NCI-H1092 treated with DMSO at 0.1 percent for 48 hours (cell line): ENCODE measurements around the gene HLA-DPA1.
"Not testable (repeated sequence)": the region's sequence is repeated elsewhere in the genome, so short reads cannot be mapped to it uniquely, and the experiment has no call there.

ENCODE experiments used
- DNase-seq: peaks from one replicate; lab custom pipeline; 2025; lab: John Stamatoyannopoulos, UW

Gene HLA-DPA1

GRCh38 chr6:33064723-33065122 lies 8.7 kb downstream of the HLA-DPA1 start:
- no peak for DNase-seq

GRCh38 chr6:33063435-33063834 lies 10.0 kb downstream of the HLA-DPA1 start:
- DNase-seq, result not testable (repeated sequence)

GRCh38 chr6:33061987-33062386 lies 11.5 kb downstream of the HLA-DPA1 start:
- no peak for DNase-seq

GRCh38 chr6:33057222-33058150 lies 16.0 kb downstream of the HLA-DPA1 start:
- no peak for DNase-seq

DNA sequence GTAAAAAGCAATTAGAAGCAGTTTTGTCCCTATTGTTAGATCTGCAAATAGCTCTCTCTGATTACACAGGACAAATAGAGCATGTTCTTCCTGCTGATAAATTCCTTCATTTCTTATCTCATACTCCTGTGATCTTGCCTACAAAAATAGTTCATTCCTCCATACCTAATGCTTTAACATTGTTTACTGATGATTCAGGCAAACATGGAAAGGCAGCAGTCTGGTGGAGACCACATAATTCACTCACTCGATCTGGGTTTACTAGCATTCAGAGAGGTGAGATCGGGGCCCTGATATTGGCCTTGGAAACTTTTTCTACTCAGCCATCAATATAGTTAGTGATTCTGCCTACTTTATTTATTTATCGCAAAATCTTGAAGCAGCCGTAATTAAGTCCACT lies 20.2 kb downstream of the HLA-DPA1 start:
- no peak for DNase-seq

- no peak for DNase-seq
Measured at GRCh38 chr6:33052627-33053026, 20.8 kb downstream of the HLA-DPA1 start.

GRCh38 chr6:33050014-33050810 lies 23.2 kb downstream of the HLA-DPA1 start:
- DNase-seq, result no peak

DNA sequence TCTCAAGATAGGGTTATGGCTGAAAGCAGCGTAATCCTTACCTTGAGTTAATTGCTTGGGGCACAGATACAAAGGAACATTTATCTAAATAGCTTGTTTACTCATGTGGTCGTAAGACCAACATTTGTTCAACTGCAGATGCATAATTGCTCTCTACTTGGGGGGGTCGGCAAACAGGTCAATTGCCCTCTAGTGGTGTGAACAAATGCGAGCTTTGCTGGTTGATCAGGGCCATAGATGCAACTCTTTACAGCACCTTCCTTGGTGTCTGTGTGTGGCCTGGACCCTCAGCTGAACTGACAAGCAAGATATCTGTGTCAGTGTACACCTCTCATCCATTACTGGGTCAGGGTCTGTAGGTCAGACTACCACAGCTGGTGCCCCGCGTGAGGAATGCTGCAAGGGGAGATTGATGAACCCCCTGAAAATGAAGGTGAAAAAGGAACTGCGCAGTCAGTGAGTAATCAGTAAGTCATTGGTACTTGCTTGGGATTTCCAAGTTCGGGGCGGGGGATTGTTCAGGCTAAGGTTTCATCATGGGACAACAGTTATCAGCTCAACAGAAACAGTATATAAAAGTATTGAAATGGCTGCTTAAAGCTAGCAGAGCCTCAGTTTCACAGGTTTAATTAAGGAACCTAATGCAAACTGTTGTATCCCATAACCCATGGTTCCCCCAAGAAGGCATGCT lies 24.0 kb downstream of the HLA-DPA1 start:
- no peak for DNase-seq

GRCh38 chr6:33040157-33040556 lies 33.3 kb downstream of the HLA-DPA1 start:
- DNase-seq, result no peak

- DNase-seq, result no peak
Measured at GRCh38 chr6:33036535-33036934, 36.9 kb downstream of the HLA-DPA1 start.

- DNase-seq, result no peak
Measured at GRCh38 chr6:33034554-33034953, 38.9 kb downstream of the HLA-DPA1 start.

DNA sequence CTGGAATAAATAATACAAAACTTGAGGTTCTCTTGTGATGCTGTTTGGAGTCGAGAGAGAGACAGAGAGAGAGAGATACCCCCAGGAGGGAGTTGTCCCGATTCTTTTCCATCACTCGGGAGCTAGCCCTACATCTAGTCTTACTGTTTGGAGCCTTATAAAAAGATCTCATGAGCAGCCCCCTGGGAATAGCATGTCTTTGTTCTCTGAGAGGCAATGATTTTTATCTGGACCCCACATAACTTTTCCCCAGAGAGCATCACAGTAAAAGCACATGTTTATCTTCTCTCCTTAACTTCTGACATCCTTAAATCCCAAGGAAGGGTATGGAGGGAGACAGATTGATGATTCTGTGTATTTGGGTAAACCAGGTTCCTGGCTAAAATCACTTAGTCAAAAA lies 43.2 kb downstream of the HLA-DPA1 start:
- no peak for DNase-seq

DNA sequence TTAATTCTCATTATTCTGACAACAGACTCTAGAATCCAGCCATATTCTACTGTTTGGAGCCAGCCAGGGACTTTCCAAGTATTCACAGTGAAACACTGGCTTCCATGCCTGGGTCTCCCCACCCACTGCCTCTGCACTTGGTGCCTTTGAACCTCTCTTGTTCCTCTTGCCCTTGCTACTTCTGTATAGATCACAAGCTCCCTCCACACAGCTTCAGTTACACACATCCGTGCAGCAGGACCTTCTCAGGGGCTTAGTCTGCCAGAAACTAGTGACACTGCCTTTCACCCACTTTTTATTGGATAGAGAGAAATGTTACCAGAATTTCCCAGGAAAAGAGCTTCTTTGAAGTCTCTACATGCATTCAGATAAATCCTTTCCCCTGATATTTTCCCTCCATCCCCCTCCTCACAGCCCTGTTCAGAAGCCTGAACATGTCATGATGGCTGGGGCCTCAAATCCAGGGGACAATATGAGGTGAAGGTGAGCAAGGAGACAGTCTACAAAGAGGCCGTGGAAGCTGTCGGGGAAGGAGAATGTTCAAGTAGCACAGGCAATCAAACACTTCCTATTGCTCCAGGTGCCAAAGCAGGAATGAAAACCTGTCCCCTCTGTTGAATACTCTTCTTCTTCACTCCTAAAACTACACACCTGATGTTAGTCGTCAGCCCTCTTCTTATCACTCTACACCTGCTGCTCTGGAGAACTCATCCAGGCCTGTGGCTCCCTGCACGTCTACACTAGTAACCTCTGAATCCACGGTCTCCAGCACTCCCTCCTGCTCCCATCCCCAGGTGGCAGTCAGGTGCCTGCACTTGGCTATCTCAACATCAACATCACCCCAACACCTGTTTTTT lies 43.9 kb downstream of the HLA-DPA1 start:
- DNase-seq, result no peak

- DNase-seq, result no peak
Measured at GRCh38 chr6:33028220-33028849, 45.1 kb downstream of the HLA-DPA1 start.

GRCh38 chr6:33024521-33024920 lies 48.9 kb downstream of the HLA-DPA1 start:
- no peak for DNase-seq

DNA sequence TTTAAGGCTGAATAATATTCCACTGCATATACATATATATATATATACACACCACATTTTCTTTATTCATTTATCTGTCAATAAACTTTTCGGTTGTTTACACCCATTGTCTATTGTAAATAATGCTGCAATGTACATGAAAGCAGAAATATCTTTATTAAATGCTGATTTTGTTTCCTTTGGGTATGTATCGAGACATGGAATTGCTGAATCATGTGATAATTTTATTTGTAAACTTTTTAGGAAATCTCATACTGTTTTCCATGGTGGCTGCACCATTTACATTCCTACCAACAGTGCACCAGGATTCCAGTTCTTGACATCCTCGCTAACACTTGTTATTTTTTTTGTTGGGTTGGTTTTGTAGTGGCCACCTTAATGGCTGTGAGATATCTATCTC lies 49.9 kb downstream of the HLA-DPA1 start:
- DNase-seq, result no peak

DNA sequence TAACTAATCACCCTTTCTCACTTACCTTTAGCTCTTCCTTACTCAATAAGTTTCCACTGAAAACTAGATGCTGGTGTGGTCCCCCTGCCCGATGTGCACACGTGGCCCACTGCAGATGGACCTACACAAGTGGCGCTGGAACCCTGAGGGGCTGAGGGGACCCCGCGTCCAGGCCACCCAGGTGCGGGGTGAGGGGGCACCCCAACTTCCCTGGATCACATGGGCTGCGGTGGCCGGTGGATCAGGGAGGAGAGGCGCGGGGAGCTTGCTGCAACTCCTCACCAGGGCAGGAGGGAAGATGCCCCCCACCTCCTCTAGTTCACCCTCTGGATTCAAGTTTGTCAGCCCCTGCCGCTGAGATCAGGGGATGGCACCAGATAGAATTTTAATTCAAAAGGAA lies 51.5 kb downstream of the HLA-DPA1 start:
- DNase-seq, result no peak

DNA sequence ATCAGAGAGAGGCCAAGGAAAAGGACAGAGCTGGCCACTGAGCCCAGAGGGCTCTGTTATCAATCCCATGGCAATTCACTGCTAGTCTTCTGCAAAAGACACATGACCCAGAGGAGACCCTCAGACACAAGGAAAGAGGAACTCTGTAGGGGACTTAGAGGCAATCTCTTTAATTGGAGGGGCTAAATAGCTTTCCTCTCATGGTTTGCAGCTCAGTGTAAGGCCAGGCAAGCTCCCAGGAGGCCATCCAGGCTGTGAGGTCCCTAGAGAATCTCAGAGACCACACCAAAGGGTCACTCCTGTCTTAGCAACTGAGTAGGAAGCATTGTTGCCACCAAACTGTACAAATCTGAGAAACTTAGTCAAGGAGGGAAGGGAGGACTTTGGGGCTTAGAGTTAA lies 54.1 kb downstream of the HLA-DPA1 start:
- no peak for DNase-seq

DNA sequence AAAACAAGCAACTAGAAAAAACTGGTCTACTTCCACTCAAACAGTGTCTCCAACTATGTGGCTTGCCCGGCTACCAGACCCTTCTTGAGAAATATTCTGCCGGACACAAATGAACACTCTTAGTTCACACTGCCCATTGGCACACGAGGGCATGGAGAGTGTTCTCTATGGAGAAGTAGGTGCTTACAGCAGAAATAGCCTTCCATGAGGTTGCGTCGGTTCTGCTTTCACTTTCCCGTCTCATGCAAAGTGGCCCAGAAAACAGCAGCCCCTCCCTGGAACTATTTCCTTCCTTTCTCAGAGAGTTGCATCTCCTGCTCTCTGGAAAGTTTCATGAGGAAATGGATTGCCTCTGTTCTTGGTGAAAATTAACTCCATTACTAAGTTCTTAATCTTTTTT lies 54.5 kb downstream of the HLA-DPA1 start:
- DNase-seq, result no peak

- no peak for DNase-seq
Measured at GRCh38 chr6:33018418-33018817, 55.0 kb downstream of the HLA-DPA1 start.
